IMR-90 (cell line): Measurements from ENCODE around the gene KIAA0513. TPM values are rescaled to one million over a fixed set of nuclear protein-coding genes. Genes with fewer than 3 reads are reported as not detected.

Experiments
- ATAC-seq: fragments of 200-7000 bp; cut with Tn5 transposase; 2 replicates; pipeline ENCODE4 v1.9.1; 2020; ENCODE audit warnings: low read depth, mild to moderate bottlenecking, moderate library complexity
- BruUV-seq: library from RNA; stranded (reverse); fragments of 400-500 nt; replicated peaks from 2 replicates; lab custom pipeline; 2021; lab: Mats Ljungman, UMichigan
- CTCF ChIA-PET: fragments of 300-600 bp; formaldehyde crosslinking; extraction: SDS; loops from one replicate; lab custom pipeline; 2021; ENCODE audit warnings: antibody characterized with exemption; lab: Yijun Ruan, JAX
- POLR2A ChIA-PET: fragments of 300-600 bp; sonication (Branson Sonifier 250); formaldehyde crosslinking; loops from one replicate; lab custom pipeline; 2022; ENCODE audit warnings: antibody characterized with exemption; ENCODE audit not compliant: unreplicated experiment; lab: Charles Lee
- DNase-seq: peaks from one replicate; pipeline ENCODE4 v3.0.0; 2013
- H2AFZ ChIP-seq: replicated peaks from 2 replicates; pipeline ENCODE3; 2013; ENCODE audit warnings: low read length, mild to moderate bottlenecking; ENCODE audit not compliant: poor library complexity
- H2AK5ac ChIP-seq: 2 replicates; pipeline ENCODE4 v1.6.1; 2013; ENCODE audit warnings: low read depth, low read length, inconsistent platforms
- H2AK9ac ChIP-seq: replicated peaks from 2 replicates; pipeline ENCODE3; 2013; ENCODE audit warnings: mild to moderate bottlenecking, low read depth, low read length, moderate library complexity; ENCODE audit not compliant: poor library complexity
- H2BK120ac ChIP-seq: 2 replicates; pipeline ENCODE4 v1.6.1; 2013; ENCODE audit warnings: low read depth, low read length, inconsistent platforms
- H2BK15ac ChIP-seq: 3 replicates; pipeline ENCODE4 v1.6.1; 2013; ENCODE audit warnings: low read depth, low read length, inconsistent platforms
- H2BK20ac ChIP-seq: 2 replicates; pipeline ENCODE4 v1.6.1; 2013; ENCODE audit warnings: low read depth, mild to moderate bottlenecking, inconsistent platforms, low read length, moderate library complexity
- H2BK5ac ChIP-seq: 2 replicates; pipeline ENCODE4 v1.6.1; 2013; ENCODE audit warnings: mild to moderate bottlenecking, low read depth, low read length, inconsistent platforms; ENCODE audit not compliant: poor library complexity, severe bottlenecking
- H3K14ac ChIP-seq: replicated peaks from 2 replicates; pipeline ENCODE4 v1.6.1; 2013; ENCODE audit warnings: low read depth, low read length, inconsistent platforms
- H3K18ac ChIP-seq: 2 replicates; pipeline ENCODE4 v1.6.1; 2013; ENCODE audit warnings: low read depth, low read length, control low read depth
- H3K23ac ChIP-seq: 2 replicates; pipeline ENCODE4 v1.6.1; 2013; ENCODE audit warnings: low read depth, low read length, inconsistent platforms
- H3K27ac ChIP-seq: 2 replicates; pipeline ENCODE4 v1.5.1; 2013; ENCODE audit warnings: mild to moderate bottlenecking, control low read depth, low read length; ENCODE audit not compliant: insufficient read depth
- H3K27me3 ChIP-seq: 2 replicates; pipeline ENCODE4 v1.6.1; 2013; ENCODE audit warnings: low read length; ENCODE audit not compliant: control insufficient read depth, insufficient read depth
- H3K36me3 ChIP-seq: 2 replicates; pipeline ENCODE4 v1.6.1; 2013; ENCODE audit warnings: low read length, mixed read lengths; ENCODE audit not compliant: control insufficient read depth, insufficient read depth
- H3K4ac ChIP-seq: 2 replicates; pipeline ENCODE4 v1.6.1; 2013; ENCODE audit warnings: low read depth, low read length, inconsistent platforms
- H3K4me1 ChIP-seq: 2 replicates; pipeline ENCODE4 v1.6.1; 2013; ENCODE audit warnings: low read length, mixed read lengths; ENCODE audit not compliant: control insufficient read depth, insufficient read depth
- H3K4me2 ChIP-seq: 2 replicates; pipeline ENCODE4 v1.6.1; 2013; ENCODE audit warnings: low read depth, mild to moderate bottlenecking, control low read depth, low read length, moderate library complexity
- H3K4me3 ChIP-seq: 2 replicates; pipeline ENCODE4 v1.5.1; 2013; ENCODE audit warnings: low read depth, mild to moderate bottlenecking, control low read depth, low read length, moderate library complexity; ENCODE audit not compliant: insufficient read depth
- H3K56ac ChIP-seq: 2 replicates; pipeline ENCODE4 v1.6.1; 2013; ENCODE audit warnings: low read length, inconsistent platforms; ENCODE audit not compliant: insufficient read depth; ENCODE audit errors: extremely low read depth
- H3K79me1 ChIP-seq, 2 experiments: 2 replicates each; pipeline ENCODE4 v1.6.1; 2013; ENCODE audit warnings: low read length in 2 of 2, inconsistent platforms in 1 of 2, low read depth in 1 of 2
- H3K9ac ChIP-seq: 2 replicates; pipeline ENCODE4 v1.6.1; 2013; ENCODE audit warnings: low read depth, low read length, control low read depth
- H3K9me1 ChIP-seq: 2 replicates; pipeline ENCODE4 v1.6.1; 2013; ENCODE audit warnings: low read length, inconsistent platforms; ENCODE audit not compliant: insufficient read depth
- H3K9me3 ChIP-seq: 2 replicates; pipeline ENCODE4 v1.6.1; 2013; ENCODE audit warnings: low read length; ENCODE audit not compliant: control insufficient read depth, insufficient read depth
- H4K20me1 ChIP-seq: 2 replicates; pipeline ENCODE4 v1.6.1; 2013; ENCODE audit warnings: low read length, inconsistent platforms; ENCODE audit not compliant: insufficient read depth
- H4K5ac ChIP-seq: 2 replicates; pipeline ENCODE4 v1.6.1; 2013; ENCODE audit warnings: mild to moderate bottlenecking, low read depth, low read length, control low read depth
- H4K8ac ChIP-seq, 2 experiments: 2 replicates each; pipeline ENCODE4 v1.6.1; 2013; ENCODE audit warnings: low read depth in 2 of 2, low read length in 2 of 2, control low read depth in 1 of 2, inconsistent platforms in 1 of 2
- H4K91ac ChIP-seq: 2 replicates; pipeline ENCODE4 v1.6.1; 2013; ENCODE audit warnings: low read depth, low read length, inconsistent platforms; ENCODE audit not compliant: insufficient read depth
- MXI1 ChIP-seq: IDR thresholded peaks from 2 replicates; pipeline ENCODE4 v1.6.1; 2012; ENCODE audit warnings: low read depth, mild to moderate bottlenecking, low read length, moderate library complexity, borderline replicate concordance
- NFE2L2 ChIP-seq: fragments of 150-350 bp; IDR thresholded peaks from 2 replicates; pipeline ENCODE4 v1.6.1; 2016; ENCODE audit warnings: low read depth, mild to moderate bottlenecking, low read length
- POLR2A ChIP-seq: IDR thresholded peaks from 2 replicates; pipeline ENCODE4 v1.6.1; 2012; ENCODE audit warnings: mild to moderate bottlenecking, low read depth, low read length
- RAD21 ChIP-seq: IDR thresholded peaks from 2 replicates; pipeline ENCODE4 v1.6.1; 2012; ENCODE audit warnings: low read length, improper control_type of control experiment
- RFX5 ChIP-seq: IDR thresholded peaks from 2 replicates; pipeline ENCODE4 v1.8.0; 2012; ENCODE audit warnings: low read depth, mild to moderate bottlenecking, low read length, moderate library complexity
- WGBS, 2 experiments: methylation state at CpG; one replicate each; pipeline versions ENCODE4 v1.1.5 to v1.1.7; 2013; ENCODE audit warnings: missing lambda C conversion rate in 2 of 2; ENCODE audit not compliant: insufficient read length in 1 of 2; ENCODE audit errors: extremely low coverage in 2 of 2; 5-methylcytosine and 5-hydroxymethylcytosine counted together
- dilution Hi-C: fragments of 300-500 bp; cut with HindIII; formaldehyde crosslinking; loops from one replicate; pipeline ENCODE4 v1.14.3; 2018; ENCODE audit warnings: low sequenced_read_pairs; ENCODE audit not compliant: unreplicated experiment
- in situ Hi-C: fragments of 300-500 bp; cut with MboI; formaldehyde crosslinking; loops from 3 replicates; pipeline ENCODE4 v1.14.3; 2019; ENCODE audit warnings: low sequenced_read_pairs, inconsistent platforms, mixed read lengths
- intact Hi-C: fragments of 100-400 bp; cut with micrococcal nuclease; formaldehyde crosslinking; loops from 2 replicates; pipeline ENCODE4 v1.10.0; 2022
- polyA plus RNA-seq, 3 experiments: library from polyadenylated mRNA; depleted of rRNA; stranded (reverse); fragments of >200 nt; gene quantifications; 2 replicates each; pipeline ENCODE4 v1.2.3, GENCODE V29; 2012; ENCODE audit warnings: low replicate concordance in 1 of 3
- total RNA-seq: library from RNA; depleted of rRNA; stranded (reverse); fragments of >200 nt; gene quantifications from 2 replicates; pipeline ENCODE4 v1.2.3, GENCODE V29; 2012
- TF ChIP-seq, protein P1 (sequence below): conservative IDR thresholded peaks from 2 replicates; pipeline ENCODE4 v1.5.1; 2012; ENCODE audit warnings: mild to moderate bottlenecking, low read depth, low read length, improper control_type of control experiment

The KIAA0513 gene
- total and polyA plus RNA-seq, 2 of the 4 experiments (the other 2 are of a cell fraction), result 9.5 TPM

DNA sequence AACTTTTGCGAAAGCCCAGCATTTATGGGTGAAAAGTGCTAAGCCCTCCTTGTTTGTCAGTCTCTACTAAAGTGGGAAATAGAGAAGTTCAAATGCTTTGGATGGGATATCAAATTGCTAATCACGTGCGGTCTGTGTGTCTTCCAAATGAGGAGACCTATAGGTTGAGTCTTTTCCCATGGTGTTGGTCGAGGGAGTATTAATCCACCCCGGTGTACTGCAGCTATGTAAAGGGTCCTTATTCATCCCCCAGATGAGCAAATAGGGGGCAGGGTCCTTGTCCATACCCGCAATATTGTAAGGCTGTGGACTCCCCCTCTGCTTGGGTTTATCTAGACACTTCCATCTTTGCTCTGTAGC, 14.6 kb downstream of the KIAA0513 start:
- in situ Hi-C loops, result no loop called here
- ATAC-seq (no peak), DNase-seq (no peak)
- Histone ChIP-seq H3K9me3 (no peaks in the 10 kb centered on the region), H3K9ac (no peak overlapping the region), H2AK9ac (no peak overlapping the region), H3K27me3 (peaks cover 1% of the 10 kb centered on the region; the same call in 1 of the 2 replicates), H4K91ac (no peak overlapping the region), H3K18ac (no peak overlapping the region), H2AK5ac (no peak overlapping the region), H4K20me1 (no peaks in the 10 kb centered on the region; the same call in 1 of the 2 replicates), H3K36me3 (peaks cover 3% of the 10 kb centered on the region; the same call in 1 of the 2 replicates), H3K9me1 (peaks cover 5% of the 10 kb centered on the region), H3K56ac (no peak overlapping the region), H2BK20ac (no peak overlapping the region), H2BK120ac (no peak overlapping the region), H3K4me2 (no peak overlapping the region), H3K4me1 (peaks cover 1% of the 10 kb centered on the region), H2BK15ac (no peak overlapping the region), H4K5ac (no peak overlapping the region), H3K14ac (no peak overlapping the region), H3K79me1 (peaks cover 7 to 24% of the 10 kb centered on the region in 2 experiments; a peak in 3 of 4 replicates), H3K4ac (no peak overlapping the region), H3K27ac (no peak overlapping the region), H3K23ac (no peak overlapping the region), H4K8ac (no peak overlapping the region), H2BK5ac (no peak overlapping the region), H2AFZ (no peak overlapping the region), H3K4me3 (no peak overlapping the region)
- CTCF ChIA-PET, result no interaction called here
- intact Hi-C loops, result no loop called here
- whole genome bisulfite sequencing, 2 experiments, result no CpG with 5 or more reads among the region's 6 CpGs
- no peak for TF ChIP-seq RAD21
- TF ChIP-seq, protein P1, sequence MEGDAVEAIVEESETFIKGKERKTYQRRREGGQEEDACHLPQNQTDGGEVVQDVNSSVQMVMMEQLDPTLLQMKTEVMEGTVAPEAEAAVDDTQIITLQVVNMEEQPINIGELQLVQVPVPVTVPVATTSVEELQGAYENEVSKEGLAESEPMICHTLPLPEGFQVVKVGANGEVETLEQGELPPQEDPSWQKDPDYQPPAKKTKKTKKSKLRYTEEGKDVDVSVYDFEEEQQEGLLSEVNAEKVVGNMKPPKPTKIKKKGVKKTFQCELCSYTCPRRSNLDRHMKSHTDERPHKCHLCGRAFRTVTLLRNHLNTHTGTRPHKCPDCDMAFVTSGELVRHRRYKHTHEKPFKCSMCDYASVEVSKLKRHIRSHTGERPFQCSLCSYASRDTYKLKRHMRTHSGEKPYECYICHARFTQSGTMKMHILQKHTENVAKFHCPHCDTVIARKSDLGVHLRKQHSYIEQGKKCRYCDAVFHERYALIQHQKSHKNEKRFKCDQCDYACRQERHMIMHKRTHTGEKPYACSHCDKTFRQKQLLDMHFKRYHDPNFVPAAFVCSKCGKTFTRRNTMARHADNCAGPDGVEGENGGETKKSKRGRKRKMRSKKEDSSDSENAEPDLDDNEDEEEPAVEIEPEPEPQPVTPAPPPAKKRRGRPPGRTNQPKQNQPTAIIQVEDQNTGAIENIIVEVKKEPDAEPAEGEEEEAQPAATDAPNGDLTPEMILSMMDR, result no peak
- no peak for TF ChIP-seq NFE2L2
- no peak for TF ChIP-seq MXI1
- no peak for TF ChIP-seq POLR2A
- TF ChIP-seq RFX5, result no peak
- dilution Hi-C loops, result no loop called here
- POLR2A ChIA-PET, result no interaction called here
- no TSS peak for BruUV-seq
